A549 (cell line): ENCODE measurements around the gene NLGN4Y. TPM values are rescaled to one million over a fixed set of nuclear protein-coding genes. Genes with fewer than 3 reads are reported as not detected.

ENCODE experiments used
- ATAC-seq, 2 experiments: fragments of 200-7000 bp in 1 of 2; fragments of >200 bp in 1 of 2; cut with Nextera tagmentation in 1 of 2; cut with Tn5 transposase in 1 of 2; 3 replicates each; pipeline versions ENCODE4 v1.8.0 to v1.9.1; 2018 to 2020; ENCODE audit warnings: mild to moderate bottlenecking in 1 of 2, moderate library complexity in 1 of 2
- CTCF ChIA-PET: fragments of 300-600 bp; sonication (Branson Sonifier 250); formaldehyde crosslinking; extraction: SDS; loops from one replicate; lab custom pipeline; 2021; ENCODE audit warnings: antibody characterized with exemption, inconsistent platforms; lab: Yijun Ruan, JAX
- POLR2A ChIA-PET: fragments of 350-600 bp; formaldehyde crosslinking; extraction: SDS; loops from one replicate; lab custom pipeline; 2021; ENCODE audit warnings: antibody characterized with exemption, inconsistent platforms; lab: Yijun Ruan, JAX
- DNase-seq, 2 experiments: peaks; one replicate each; pipeline versions ENCODE4 v3.0.0 to v3.0.0-alpha.2; 2011 to 2016; ENCODE audit warnings: low read depth in 1 of 2, low spot score in 1 of 2
- FAIRE-seq: peaks from 2 replicates; lab custom pipeline; 2011; peaks lifted over from hg19 to GRCh38; lab: Jason Lieb, UNC
- H3K27ac ChIP-seq, 2 experiments: fragments of >200 bp; sonication (Bioruptor Twin); formaldehyde crosslinking; 3 replicates each; pipeline ENCODE4 v1.5.1; 2016 to 2017
- H3K4me1 ChIP-seq: fragments of >200 bp; sonication (Bioruptor Twin); formaldehyde crosslinking; 3 replicates; pipeline ENCODE4 v1.6.1; 2016
- H3K4me2 ChIP-seq: fragments of >200 bp; sonication (Bioruptor Twin); formaldehyde crosslinking; 3 replicates; pipeline ENCODE4 v1.6.1; 2016
- H3K4me3 ChIP-seq: fragments of >200 bp; sonication (Bioruptor Twin); formaldehyde crosslinking; 3 replicates; pipeline ENCODE4 v1.5.1; 2016
- H3K9me3 ChIP-seq: fragments of >200 bp; sonication (Bioruptor Twin); formaldehyde crosslinking; 3 replicates; pipeline ENCODE4 v1.6.1; 2016
- ATOH8 ChIP-seq: fragments of 250-450 bp; sonication (Bioruptor Pico); IDR thresholded peaks from 2 replicates; pipeline ENCODE4 v1.5.0; 2020; ENCODE audit warnings: low read depth, mild to moderate bottlenecking, moderate library complexity
- BHLHE40 ChIP-seq: IDR thresholded peaks from 2 replicates; pipeline ENCODE4 v1.6.1; 2012; ENCODE audit warnings: low read depth, low read length, inconsistent platforms
- CEBPB ChIP-seq, 2 experiments: fragments of >200 bp in 1 of 2; sonication (Bioruptor Twin) in 1 of 2; formaldehyde crosslinking in 1 of 2; IDR thresholded peaks; 2 replicates each; pipeline ENCODE4 v1.6.1; 2012 to 2016
- EHF ChIP-seq: fragments of 250-450 bp; sonication (Bioruptor Pico); IDR thresholded peaks from 2 replicates; pipeline ENCODE4 v1.5.0; 2020; ENCODE audit warnings: mild to moderate bottlenecking
- ESRRA ChIP-seq: fragments of 150-350 bp; IDR thresholded peaks from 2 replicates; pipeline ENCODE4 v1.6.1; 2014; ENCODE audit warnings: mild to moderate bottlenecking, low read length, borderline replicate concordance
- HES2 ChIP-seq: fragments of >200 bp; sonication (Bioruptor Twin); formaldehyde crosslinking; IDR thresholded peaks from 2 replicates; pipeline ENCODE4 v1.6.1; 2016
- HMGXB4 ChIP-seq: fragments of 250-450 bp; sonication (Bioruptor Pico); IDR thresholded peaks from 2 replicates; pipeline ENCODE4 v1.5.0; 2021; ENCODE audit warnings: mild to moderate bottlenecking, moderate library complexity, borderline replicate concordance
- JUNB ChIP-seq: fragments of >200 bp; sonication (Bioruptor Twin); formaldehyde crosslinking; IDR thresholded peaks from 2 replicates; pipeline ENCODE4 v1.6.1; 2016
- KDM1A ChIP-seq: fragments of 200-600 bp; sonication (generic); IDR thresholded peaks from 2 replicates; pipeline ENCODE4 v1.6.1; 2016; ENCODE audit warnings: low read depth, mild to moderate bottlenecking
- KDM5A ChIP-seq: fragments of 200-600 bp; sonication (generic); IDR thresholded peaks from 2 replicates; pipeline ENCODE4 v1.6.1; 2016; ENCODE audit warnings: antibody characterized with exemption, mild to moderate bottlenecking
- MAFK ChIP-seq: fragments of 450-650 bp; IDR thresholded peaks from 2 replicates; pipeline ENCODE4 v1.6.1; 2014; ENCODE audit not compliant: partially characterized antibody
- MAZ ChIP-seq: fragments of 150-350 bp; IDR thresholded peaks from 2 replicates; pipeline ENCODE4 v1.6.1; 2014; ENCODE audit warnings: antibody characterized with exemption, low read depth, low read length, borderline replicate concordance
- NFE2L2 ChIP-seq: fragments of 150-350 bp; conservative IDR thresholded peaks from 2 replicates; pipeline ENCODE4 v1.6.1; 2014; ENCODE audit warnings: low read length
- POLR2A ChIP-seq: IDR thresholded peaks from 2 replicates; pipeline ENCODE4 v1.6.1; 2012; ENCODE audit warnings: mild to moderate bottlenecking, low read length
- POLR2AphosphoS2 ChIP-seq: conservative IDR thresholded peaks from 2 replicates; pipeline ENCODE4 v1.6.1; 2012; ENCODE audit warnings: low read length, improper control_type of control experiment, inconsistent platforms
- WGBS: methylation state at CpG from one replicate; pipeline ENCODE4 v1.1.6; 2017; ENCODE audit errors: missing lambda C conversion rate; 5-methylcytosine and 5-hydroxymethylcytosine counted together
- polyA plus RNA-seq, 4 experiments: library from polyadenylated mRNA; depleted of rRNA in 3 of 4; stranded (reverse); fragments of >200 nt; fragmentation: RNase III in 1 of 4; extraction: RNeasy Plus Mini Kit Qiagen cat#74134 plus additional on column Dnase treatment in 1 of 4; gene quantifications; 2 replicates in 3 of 4; 3 replicates in 1 of 4; pipeline ENCODE4 v1.2.3, GENCODE V29; 2011 to 2017
- TF ChIP-seq, protein P1 (sequence below): IDR thresholded peaks from 2 replicates; pipeline ENCODE4 v1.6.1; 2012
- TF ChIP-seq, protein P2 (sequence below): fragments of 200-600 bp; sonication (generic); IDR thresholded peaks from 2 replicates; pipeline ENCODE4 v1.6.1; 2016; ENCODE audit warnings: antibody characterized with exemption, mild to moderate bottlenecking, moderate library complexity
- TF ChIP-seq, protein P3 (sequence below): IDR thresholded peaks from 2 replicates; pipeline ENCODE4 v1.6.1; 2012

The NLGN4Y gene
- polyA plus RNA-seq, 2 of the 4 experiments (the other 2 are of a cell fraction) = 4.1 to 12.8 TPM

GRCh38 chrY:14581294-14581693 lies 57.0 kb downstream of the NLGN4Y start:
- CTCF ChIA-PET = no interaction called here
- ATAC-seq = no peak
- no peak for FAIRE-seq

DNA sequence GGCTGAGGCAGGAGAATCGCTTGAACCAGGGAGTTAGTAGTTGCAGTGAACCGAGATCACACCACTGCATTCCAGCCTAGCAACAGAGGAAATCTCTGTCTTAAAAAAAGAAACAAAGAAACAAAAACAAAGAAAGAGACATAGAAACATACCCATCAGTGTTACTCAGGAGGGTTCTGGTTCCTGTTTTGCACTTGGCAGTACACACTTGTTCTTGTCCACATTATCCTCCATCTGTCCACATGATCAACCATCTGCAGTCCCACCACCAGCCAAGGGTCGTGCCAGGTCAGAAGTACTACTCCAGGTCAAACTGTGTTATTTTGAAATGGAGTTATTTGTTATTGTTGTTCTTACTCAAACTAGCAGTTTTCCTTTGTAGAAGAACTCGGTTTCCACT lies 62.4 kb downstream of the NLGN4Y start:
- Histone ChIP-seq H3K9me3 (no peaks in the 10 kb centered on the region), H3K4me2 (no peak overlapping the region), H3K4me3 (no peak overlapping the region), H3K4me1 (no peaks in the 10 kb centered on the region), H3K27ac (no peak overlapping the region)
- no peak for DNase-seq
- ATAC-seq = no peak
- ChIA-PET CTCF (no interaction called here), POLR2A (no interaction called here)
- TF ChIP-seq HES2 (no peak), MAFK (no peak), KDM5A (no peak), POLR2AphosphoS2 (no peak), HMGXB4 (CRISPR knock-in tag) (no peak), ESRRA (no peak), JUNB (no peak), NFE2L2 (no peak), POLR2A (no peak), KDM1A (no peak), MAZ (no peak), CEBPB (IDR thresholded peaks at IDR 0.05) (no peak), EHF (CRISPR knock-in tag) (no peak)
- TF ChIP-seq, protein P1, sequence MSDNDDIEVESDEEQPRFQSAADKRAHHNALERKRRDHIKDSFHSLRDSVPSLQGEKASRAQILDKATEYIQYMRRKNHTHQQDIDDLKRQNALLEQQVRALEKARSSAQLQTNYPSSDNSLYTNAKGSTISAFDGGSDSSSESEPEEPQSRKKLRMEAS = no peak
- TF ChIP-seq, protein P2, sequence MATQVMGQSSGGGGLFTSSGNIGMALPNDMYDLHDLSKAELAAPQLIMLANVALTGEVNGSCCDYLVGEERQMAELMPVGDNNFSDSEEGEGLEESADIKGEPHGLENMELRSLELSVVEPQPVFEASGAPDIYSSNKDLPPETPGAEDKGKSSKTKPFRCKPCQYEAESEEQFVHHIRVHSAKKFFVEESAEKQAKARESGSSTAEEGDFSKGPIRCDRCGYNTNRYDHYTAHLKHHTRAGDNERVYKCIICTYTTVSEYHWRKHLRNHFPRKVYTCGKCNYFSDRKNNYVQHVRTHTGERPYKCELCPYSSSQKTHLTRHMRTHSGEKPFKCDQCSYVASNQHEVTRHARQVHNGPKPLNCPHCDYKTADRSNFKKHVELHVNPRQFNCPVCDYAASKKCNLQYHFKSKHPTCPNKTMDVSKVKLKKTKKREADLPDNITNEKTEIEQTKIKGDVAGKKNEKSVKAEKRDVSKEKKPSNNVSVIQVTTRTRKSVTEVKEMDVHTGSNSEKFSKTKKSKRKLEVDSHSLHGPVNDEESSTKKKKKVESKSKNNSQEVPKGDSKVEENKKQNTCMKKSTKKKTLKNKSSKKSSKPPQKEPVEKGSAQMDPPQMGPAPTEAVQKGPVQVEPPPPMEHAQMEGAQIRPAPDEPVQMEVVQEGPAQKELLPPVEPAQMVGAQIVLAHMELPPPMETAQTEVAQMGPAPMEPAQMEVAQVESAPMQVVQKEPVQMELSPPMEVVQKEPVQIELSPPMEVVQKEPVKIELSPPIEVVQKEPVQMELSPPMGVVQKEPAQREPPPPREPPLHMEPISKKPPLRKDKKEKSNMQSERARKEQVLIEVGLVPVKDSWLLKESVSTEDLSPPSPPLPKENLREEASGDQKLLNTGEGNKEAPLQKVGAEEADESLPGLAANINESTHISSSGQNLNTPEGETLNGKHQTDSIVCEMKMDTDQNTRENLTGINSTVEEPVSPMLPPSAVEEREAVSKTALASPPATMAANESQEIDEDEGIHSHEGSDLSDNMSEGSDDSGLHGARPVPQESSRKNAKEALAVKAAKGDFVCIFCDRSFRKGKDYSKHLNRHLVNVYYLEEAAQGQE = no peak
- 84% methylated on average over 2 of the region's 4 CpGs for WGBS
- FAIRE-seq = no peak

More at GRCh38 chrY:14581294-14581693, 57.0 kb downstream of the NLGN4Y start:
- Histone ChIP-seq H3K4me3 (no peak overlapping the region), H3K27ac (no peak overlapping the region), H3K9me3 (no peaks in the 10 kb centered on the region), H3K4me2 (no peak overlapping the region), H3K4me1 (no peaks in the 10 kb centered on the region)
- TF ChIP-seq KDM1A (no peak), BHLHE40 (no peak), ATOH8 (CRISPR knock-in tag) (no peak), MAFK (no peak), JUNB (no peak)
- TF ChIP-seq, protein P3, sequence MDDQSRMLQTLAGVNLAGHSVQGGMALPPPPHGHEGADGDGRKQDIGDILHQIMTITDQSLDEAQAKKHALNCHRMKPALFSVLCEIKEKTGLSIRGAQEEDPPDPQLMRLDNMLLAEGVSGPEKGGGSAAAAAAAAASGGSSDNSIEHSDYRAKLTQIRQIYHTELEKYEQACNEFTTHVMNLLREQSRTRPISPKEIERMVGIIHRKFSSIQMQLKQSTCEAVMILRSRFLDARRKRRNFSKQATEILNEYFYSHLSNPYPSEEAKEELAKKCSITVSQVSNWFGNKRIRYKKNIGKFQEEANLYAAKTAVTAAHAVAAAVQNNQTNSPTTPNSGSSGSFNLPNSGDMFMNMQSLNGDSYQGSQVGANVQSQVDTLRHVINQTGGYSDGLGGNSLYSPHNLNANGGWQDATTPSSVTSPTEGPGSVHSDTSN = no peak
- no peak for DNase-seq
- WGBS = 76% methylated on average over 3 of the region's 3 CpGs
- POLR2A ChIA-PET = no interaction called here
